Breast epithelium (tissue), 3 donors: ENCODE measurements around the gene SMARCA4.
"Not testable (repeated sequence)": the region's sequence is repeated elsewhere in the genome, so short reads cannot be mapped to it uniquely, and the experiment has no call there.

Experiments
- POLR2A ChIP-seq: fragments of 450-650 bp; IDR thresholded peaks from one replicate; pipeline ENCODE4 v1.6.1; 2016; ENCODE audit warnings: antibody characterized with exemption, mild to moderate bottlenecking, moderate library complexity
- TF ChIP-seq, protein P1 (sequence below), 3 donors: fragments of 450-650 bp; IDR thresholded peaks; one replicate each; pipeline ENCODE4 v1.5.1; 2016 to 2017; ENCODE audit warnings: antibody characterized with exemption in 3 of 3, mild to moderate bottlenecking in 3 of 3, moderate library complexity in 3 of 3

DNA sequence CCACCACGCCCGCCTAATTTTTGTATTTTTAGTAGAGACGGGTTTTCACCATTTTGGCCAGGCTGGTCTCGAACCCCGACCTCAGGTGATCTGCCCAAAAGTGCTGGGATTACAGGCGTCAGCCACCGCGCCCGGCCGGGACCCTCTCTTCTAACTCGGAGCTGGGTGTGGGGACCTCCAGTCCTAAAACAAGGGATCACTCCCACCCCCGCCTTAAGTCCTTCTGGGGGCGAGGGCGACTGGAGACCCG, 129.1 kb downstream of the SMARCA4 start:
- not testable (repeated sequence) for TF ChIP-seq POLR2A
- TF ChIP-seq, protein P1, sequence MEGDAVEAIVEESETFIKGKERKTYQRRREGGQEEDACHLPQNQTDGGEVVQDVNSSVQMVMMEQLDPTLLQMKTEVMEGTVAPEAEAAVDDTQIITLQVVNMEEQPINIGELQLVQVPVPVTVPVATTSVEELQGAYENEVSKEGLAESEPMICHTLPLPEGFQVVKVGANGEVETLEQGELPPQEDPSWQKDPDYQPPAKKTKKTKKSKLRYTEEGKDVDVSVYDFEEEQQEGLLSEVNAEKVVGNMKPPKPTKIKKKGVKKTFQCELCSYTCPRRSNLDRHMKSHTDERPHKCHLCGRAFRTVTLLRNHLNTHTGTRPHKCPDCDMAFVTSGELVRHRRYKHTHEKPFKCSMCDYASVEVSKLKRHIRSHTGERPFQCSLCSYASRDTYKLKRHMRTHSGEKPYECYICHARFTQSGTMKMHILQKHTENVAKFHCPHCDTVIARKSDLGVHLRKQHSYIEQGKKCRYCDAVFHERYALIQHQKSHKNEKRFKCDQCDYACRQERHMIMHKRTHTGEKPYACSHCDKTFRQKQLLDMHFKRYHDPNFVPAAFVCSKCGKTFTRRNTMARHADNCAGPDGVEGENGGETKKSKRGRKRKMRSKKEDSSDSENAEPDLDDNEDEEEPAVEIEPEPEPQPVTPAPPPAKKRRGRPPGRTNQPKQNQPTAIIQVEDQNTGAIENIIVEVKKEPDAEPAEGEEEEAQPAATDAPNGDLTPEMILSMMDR (IDR thresholded peaks at IDR 0.05), result peak in 1 of 3 donors; percentile 2
